T-helper 22 cell (primary cell): ENCODE results near the gene MYO1F.
"Not testable (repeated sequence)": the region's sequence is repeated elsewhere in the genome, so short reads cannot be mapped to it uniquely, and the experiment has no call there.

Source experiments
- DNase-seq: peaks from one replicate; pipeline ENCODE4 v3.0.0-alpha.2; 2020; ENCODE audit warnings: low read depth

MYO1F gene

DNA sequence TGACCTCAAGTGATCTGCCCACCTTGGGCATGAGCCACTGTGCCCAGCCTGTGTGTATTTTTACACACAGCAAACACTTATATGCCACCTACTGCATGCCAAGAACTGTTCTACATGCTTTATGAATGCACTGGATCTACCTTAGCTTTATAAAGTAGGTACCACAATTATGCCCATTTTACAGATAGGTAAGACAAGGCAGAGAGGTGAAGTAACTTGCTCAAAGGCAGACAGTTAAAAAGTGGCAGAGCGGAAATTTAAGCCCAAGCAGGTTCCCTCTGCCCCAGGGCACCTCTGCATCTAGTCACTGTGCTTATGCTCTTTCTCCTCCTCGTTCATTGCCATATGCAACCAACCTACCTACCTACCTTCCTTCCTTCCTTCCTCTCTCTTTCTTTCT lies 22.8 kb upstream of the MYO1F start:
- no peak for DNase-seq

- DNase-seq: no peak
Measured at GRCh38 chr19:8596168-8596567, 18.9 kb upstream of the MYO1F start.

DNA sequence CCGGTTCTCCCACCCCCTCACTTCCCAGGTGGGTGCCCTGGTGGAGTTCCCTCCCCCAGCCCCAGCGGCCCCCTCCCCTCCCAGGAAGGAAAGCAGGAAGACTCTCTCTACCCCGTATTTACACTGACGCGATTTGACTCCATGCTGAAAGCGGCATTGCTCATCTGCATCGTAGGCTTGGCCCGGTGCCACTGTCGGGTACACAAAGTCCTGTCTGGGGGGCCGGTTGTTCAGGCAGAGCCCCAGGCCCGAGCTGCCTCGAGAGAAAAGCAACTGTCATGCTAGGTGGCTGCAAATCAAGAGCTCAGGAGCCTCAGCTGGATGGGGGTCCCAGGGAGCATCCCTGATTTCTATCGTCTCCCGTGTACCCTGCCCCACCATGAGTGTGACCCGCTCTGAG lies 18.4 kb upstream of the MYO1F start:
- no peak for DNase-seq

- DNase-seq: no peak
Measured at GRCh38 chr19:8593931-8594330, 16.7 kb upstream of the MYO1F start.

GRCh38 chr19:8592231-8593009 lies 15.2 kb upstream of the MYO1F start:
- peak; percentile 92 for DNase-seq

DNA sequence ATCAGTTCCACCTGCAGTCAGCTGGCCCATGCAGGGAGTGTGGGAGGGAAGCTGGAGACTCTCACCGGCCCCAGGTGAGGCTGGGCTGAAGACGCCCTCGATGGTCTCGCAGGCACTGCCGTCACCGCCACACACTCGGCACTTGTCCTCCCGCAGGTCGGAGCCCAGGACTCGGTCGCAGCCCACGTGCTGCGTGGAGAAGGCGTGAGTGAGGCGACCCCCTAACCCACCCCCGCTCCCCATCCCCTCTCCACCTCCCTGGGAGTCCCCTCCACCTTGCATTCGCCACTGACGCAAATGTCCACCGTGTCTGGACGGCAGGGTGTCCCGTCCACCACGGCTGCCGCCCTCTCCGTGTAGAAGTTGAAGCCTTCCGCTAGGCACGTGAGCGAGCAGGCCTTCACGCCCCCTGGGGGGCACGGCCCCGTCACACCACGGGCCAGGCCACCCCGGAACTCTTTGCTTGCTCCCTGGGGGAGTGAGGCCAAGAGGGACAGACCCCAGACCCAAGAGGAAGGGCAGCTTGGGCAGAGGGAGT lies 12.0 kb upstream of the MYO1F start:
- DNase-seq: no peak

DNA sequence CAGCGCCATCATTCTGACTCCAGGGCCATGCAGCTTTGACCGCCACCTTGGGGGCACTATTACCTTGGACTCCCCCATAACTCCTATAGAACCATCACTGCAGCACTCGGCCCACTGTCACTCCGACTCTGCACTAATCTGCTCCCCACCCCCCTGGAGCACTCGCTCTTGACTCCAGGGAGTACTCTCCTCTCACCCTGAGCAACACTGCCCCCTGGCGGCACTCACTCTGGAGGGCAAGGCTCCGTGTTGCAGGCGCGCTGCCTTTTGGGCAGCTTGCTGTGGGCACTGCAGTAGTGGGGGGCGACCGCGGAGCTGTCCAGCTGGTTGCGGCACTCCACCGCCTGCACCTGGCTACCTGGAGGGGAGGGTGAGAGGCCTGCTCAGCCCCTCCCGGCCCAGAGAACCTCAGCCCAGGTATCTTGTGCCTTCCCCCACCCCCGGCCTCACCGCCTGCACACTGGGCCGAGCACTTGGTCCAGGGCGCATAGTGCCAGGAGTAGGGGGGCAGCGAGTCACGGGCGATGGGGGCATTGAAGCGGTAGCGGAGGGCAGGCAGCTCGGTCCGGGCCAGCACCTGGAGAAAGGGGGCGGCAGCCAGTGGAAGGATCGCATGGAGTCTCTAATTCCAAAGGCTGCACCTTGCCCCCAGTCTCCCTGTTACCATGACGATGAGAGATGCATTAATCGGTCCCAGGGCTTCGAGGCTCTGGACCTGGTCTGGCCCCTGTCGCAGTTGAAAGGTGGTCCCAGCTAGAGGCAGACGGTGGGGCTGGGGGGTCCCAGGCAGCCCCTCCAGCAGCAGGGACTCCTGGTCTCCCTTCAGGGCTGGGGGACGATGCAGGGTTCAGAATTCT lies 8.9 kb upstream of the MYO1F start:
- DNase-seq: no peak

DNA sequence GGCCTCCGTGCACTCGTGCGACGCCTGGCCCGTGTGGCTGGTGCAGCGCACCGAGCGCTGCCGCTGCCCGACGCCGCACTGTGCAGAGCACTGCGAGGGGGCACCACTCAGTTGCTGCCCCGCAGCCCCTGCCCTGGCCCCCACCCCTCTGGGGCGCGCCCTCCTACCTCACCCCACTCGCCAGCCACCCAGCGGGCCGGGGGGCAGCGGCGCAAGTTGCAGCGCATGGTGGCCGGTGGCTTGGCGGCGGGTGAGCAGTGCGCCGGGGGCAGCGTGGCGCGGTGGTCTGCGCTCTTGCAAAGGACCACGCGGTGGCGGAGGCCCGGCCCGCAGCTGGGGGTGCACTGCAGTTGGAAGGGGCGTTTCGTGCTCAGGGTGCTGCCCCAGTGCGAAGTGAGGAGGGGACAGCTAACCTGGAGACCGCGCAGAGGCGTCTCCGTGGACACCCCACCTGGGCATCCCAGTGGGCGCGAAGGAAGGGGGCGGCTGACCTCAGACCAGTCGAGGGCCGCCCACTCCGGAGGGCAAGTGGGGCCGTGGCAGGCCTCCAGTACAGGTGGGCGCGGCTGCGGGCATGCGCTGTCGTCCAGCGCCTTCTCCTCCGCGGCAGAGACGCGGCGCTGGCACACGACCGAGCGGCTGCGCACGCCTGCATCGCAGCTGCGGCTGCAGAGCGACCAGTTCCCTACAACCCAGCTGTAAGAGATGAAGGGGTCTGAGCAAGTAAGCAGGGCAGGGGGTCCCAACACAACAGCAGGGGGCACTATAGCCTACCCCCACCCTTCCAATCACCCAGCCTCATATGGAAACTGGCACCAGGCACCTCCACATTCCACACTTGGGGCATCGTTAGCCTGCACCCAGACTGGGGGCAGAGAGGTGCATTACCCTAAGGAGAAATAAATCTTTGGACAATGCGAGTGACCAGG lies 8.0 kb upstream of the MYO1F start:
- no peak for DNase-seq

- peak; percentile 62 for DNase-seq
Measured at GRCh38 chr19:8580710-8581281, 3.6 kb upstream of the MYO1F start.

DNA sequence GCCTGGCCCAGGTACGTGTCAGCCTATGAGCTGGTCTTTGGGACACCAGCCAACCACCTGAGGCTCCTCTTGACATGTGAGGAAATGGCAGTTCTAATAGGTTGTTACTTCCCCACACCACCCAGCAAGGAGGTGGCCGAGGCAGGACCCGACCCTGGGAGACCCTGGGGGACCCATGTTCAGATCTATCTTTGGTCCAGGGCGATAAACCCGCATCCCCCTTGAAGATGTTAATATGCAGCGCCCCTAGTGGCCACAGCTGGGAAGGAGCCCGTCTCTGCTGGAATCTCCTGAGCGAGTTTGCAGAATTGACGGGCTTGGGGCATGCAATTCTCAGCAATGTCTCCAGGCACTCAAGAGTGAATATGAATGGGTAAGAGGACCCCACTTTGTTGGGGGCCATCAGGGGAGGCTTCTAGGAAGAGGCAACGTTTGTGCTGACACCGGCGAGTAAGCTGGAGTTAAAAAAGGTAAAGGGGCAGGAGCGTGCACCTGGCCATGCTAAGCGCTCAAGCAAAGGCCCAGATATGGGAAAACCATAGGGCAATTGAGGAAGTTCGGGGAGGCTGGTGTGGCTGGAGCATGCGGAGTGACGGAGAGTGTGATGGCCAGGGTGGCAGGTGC lies 1.5 kb upstream of the MYO1F start:
- DNase-seq: peak; percentile 47

DNA sequence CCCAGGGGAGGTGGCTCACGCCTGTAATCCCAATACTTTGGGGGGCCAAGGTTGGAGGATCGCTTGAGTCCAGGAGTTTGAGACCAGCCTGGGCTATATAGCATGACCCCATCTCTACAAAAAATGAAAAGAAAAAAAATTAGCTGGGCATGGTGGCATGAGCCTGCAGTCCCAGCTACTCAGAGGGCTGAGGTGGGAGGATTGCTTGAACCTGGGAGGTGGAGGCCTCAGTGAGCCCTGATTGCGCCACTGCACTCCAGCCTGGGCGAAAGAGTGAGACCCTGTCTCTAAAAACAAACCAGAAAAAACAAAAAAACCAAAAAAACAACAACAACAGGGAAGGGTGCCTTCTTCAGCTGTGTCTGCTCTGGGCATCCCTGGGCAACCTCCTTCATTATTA lies 499 bp upstream of the MYO1F start:
- DNase-seq: no peak

DNA sequence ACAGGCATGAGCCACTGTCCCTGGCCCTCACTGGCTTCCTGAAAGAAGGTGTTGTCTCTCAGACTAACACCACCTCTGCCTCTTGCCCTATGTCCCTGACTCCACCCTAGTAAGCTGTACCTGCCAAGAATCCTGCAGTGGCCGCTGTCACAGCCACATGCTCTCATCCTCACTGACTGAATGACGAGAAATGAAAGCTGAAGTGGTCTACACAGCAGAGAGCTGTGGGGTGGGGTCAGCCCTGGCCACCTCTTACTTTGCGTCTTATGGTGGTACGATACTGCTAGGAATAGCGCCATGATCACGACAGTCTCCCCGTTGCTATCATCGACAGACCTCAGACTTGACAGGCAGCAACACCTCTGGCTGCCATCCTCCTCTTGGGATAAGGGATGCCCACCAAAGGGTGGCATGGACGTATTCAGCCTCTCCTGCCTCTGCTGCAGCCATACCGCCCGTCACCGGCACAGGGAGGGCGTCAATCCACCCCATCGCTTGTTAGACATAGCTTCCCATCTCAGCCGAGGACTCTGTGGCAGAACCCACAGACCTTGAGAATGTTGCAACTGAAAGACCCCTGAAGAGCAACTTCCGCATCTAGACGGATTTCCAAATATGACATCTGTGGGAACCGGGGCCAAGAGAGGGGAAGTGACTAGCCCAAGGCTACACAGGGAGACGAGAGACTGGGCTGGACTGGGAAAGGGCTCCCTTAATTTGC lies 809 bp downstream of the MYO1F start:
- DNase-seq: no peak

DNA sequence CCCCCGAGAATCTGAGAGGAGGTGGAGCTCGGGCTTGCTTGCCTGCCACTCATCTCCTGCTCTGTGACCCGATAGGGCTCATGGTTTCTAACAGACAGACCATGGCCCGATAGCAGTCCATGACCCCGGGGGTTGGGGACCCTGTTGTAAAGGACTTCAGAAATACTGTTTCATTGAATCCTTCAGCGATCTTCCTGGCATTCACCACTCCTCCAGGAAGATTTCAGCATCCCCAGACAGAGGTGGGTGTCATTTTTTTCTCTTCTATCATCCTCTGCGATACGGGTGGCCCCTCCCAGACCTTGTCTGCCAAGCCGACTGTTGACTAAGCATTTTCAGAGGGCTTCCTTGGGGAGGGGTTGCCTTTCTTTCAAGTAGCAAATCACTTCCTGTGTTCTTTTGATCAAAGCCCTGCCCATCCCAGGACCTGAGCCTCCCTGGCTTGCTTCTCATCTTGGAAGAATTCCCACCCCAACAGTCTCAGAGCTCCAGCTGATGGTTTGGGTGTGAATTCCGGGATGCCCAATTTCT lies 1.7 kb downstream of the MYO1F start:
- peak; percentile 45 for DNase-seq

GRCh38 chr19:8574619-8574922 lies 2.7 kb downstream of the MYO1F start:
- not testable (repeated sequence) for DNase-seq

DNA sequence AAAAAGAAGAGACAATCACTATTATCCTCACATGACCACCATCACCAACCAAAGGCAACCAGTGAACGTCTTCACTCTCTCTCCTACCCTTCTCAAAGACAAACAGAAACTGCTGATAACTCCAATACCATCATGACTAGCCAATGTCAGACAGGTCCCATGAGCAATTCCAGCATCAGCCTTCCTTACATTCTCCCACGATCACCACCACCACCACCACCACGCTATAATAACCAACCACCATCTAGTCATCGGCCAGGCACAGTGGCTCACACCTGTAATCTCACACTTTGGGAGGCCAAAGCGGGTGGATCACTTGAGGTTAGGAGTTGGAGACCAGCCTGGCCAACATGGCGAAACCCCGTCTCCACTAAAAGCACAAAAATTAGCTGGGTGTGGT lies 3.9 kb downstream of the MYO1F start:
- no peak for DNase-seq

DNA sequence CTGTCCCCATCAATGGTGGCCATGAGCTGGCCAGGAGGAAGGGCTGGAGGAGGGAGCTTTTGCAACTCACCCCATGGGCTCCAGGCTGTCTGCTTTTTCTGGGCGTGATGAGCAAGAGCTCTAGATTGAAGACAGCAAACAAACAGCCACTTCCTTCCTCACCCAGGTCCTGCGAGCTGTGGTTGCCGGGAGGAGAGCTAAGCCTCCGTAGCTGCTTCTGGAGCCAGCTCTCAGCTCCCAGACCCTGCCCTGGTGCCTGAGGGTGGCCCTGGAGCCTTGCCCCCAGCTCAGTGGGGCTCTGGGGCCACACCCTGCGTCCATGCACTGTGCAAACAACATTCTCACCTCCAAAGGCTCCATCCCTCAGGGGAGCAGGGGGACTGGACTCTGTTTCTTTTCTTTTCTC lies 6.2 kb downstream of the MYO1F start:
- DNase-seq: peak; percentile 49

DNA sequence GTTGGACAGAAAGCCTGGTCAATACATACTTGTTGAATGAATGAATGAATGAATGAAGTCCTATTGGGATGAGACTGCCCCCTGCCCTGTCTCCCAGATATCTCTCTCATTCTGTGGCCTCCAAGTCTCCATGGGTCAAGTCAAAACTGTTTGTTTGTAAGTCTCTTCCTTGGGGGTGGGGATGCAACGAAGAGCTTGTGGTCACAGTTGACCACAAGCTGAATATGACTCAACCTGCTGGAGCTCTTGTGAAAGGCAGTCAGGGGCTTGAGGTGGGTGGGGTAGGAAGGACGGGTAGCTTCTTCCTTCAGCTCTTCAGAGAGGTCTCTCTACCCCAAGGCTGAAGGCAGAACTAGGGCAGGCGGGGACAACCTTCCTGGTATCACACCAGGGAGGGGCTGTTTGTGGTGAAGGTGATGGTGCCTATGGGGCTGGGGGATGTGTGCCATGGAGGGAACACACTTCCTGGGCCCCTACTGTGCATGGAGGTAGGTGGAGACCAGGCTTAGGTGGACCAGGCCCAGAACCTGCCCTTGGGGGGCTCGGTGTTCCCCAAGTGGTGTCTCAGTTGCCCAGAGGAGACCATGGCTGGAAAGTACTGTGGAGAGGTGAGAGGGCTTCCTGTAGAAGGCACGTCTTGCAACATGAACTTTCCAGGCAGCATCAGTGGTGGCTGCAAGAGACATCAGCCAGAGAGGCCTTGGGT lies 8.0 kb downstream of the MYO1F start:
- peak; percentile 67 for DNase-seq

GRCh38 chr19:8567522-8568172 lies 9.6 kb downstream of the MYO1F start:
- DNase-seq: no peak

DNA sequence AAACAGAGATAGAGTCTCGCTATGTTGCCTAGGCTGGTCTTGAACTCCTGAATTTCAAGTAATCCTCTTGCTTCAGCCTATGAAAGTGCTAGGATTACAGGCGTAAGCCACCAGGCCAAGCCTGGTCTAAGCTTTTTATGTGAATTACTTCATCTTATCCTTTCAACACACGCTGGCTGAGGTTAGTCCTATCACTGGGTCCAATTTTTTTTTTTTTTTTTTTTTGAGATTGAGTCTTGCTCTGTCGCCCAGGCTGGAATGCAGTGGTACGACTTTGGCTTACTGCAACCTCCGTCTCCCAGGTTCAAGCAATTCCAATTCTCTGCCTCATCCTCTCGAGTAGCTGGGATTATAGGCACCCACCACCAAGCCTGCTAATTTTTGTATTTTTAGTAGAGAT lies 10.4 kb downstream of the MYO1F start:
- no peak for DNase-seq
